ENCODE measurements around the gene CFAP69. TPM values are rescaled to one million over a fixed set of nuclear protein-coding genes. Genes with fewer than 3 reads are reported as not detected.
"Not testable (repeated sequence)": the region's sequence is repeated elsewhere in the genome, so short reads cannot be mapped to it uniquely, and the experiment has no call there.

The CFAP69 gene
- total RNA-seq, 1 experiment from 2014 or later = 2.4 TPM

GRCh38 chr7:90347759-90348158 lies 102.8 kb downstream of the CFAP69 start:
- DNase-seq (ENCODE audit: low spot score) = no peak
- Histone ChIP-seq H3K4me1 (ENCODE audit: insufficient read depth, low read length, poor library complexity, severe bottlenecking) (peaks cover 10% of the 10 kb centered on the region), H3K36me3 (ENCODE audit: insufficient read depth, low read length, poor library complexity, severe bottlenecking) (no peaks in the 10 kb centered on the region), H3K27ac (ENCODE audit: low read depth, low read length, poor library complexity, severe bottlenecking) (no peak overlapping the region), H3K4me3 (ENCODE audit: low read depth, low read length, poor library complexity, severe bottlenecking) (peak overlapping the region; percentile 73), H3K9me3 (ENCODE audit: low read depth, low read length, poor library complexity, severe bottlenecking) (no peaks in the 10 kb centered on the region), H3K27me3 (replicated peaks; ENCODE audit: insufficient read depth, low read depth, low read length, poor library complexity) (no peaks in the 10 kb centered on the region)
- POLR2A ChIA-PET (ENCODE audit: low non-redundant PET) = no interaction called here
- intact Hi-C loops (cut with micrococcal nuclease; ENCODE audit: unreplicated experiment) = loop anchor here (2.0 kb wide), 1 partner anchor 55 kb away; the partner anchor contains the start of gene CLDN12
- CTCF ChIA-PET = no interaction called here
- no TSS peak for BruUV-seq (replicated peaks)
- TF ChIP-seq CTCF (conservative IDR thresholded peaks at IDR 0.05; ENCODE audit: low read depth, low read length) (no peak), EZH2 (IDR thresholded peaks at IDR 0.05; ENCODE audit: borderline replicate concordance, low read depth, low read length, poor library complexity, severe bottlenecking) (no peak)

- CTCF ChIA-PET = no interaction called here
- Histone ChIP-seq H3K4me1 (ENCODE audit: insufficient read depth, low read length, poor library complexity, severe bottlenecking) (peaks cover 10% of the 10 kb centered on the region), H3K27ac (ENCODE audit: low read depth, low read length, poor library complexity, severe bottlenecking) (no peak overlapping the region), H3K4me3 (ENCODE audit: low read depth, low read length, poor library complexity, severe bottlenecking) (no peak overlapping the region), H3K27me3 (replicated peaks; ENCODE audit: insufficient read depth, low read depth, low read length, poor library complexity) (no peaks in the 10 kb centered on the region), H3K9me3 (ENCODE audit: low read depth, low read length, poor library complexity, severe bottlenecking) (no peaks in the 10 kb centered on the region), H3K36me3 (ENCODE audit: insufficient read depth, low read length, poor library complexity, severe bottlenecking) (no peaks in the 10 kb centered on the region)
- DNase-seq (ENCODE audit: low spot score) = no peak
- no TSS peak for BruUV-seq (replicated peaks)
- intact Hi-C loops (cut with micrococcal nuclease; ENCODE audit: unreplicated experiment) = no loop called here
- POLR2A ChIA-PET (ENCODE audit: low non-redundant PET) = no interaction called here
- TF ChIP-seq CTCF (conservative IDR thresholded peaks at IDR 0.05; ENCODE audit: low read depth, low read length) (no peak), EZH2 (IDR thresholded peaks at IDR 0.05; ENCODE audit: borderline replicate concordance, low read depth, low read length, poor library complexity, severe bottlenecking) (no peak)
These were observed 104.3 kb downstream of the CFAP69 start for GRCh38 chr7:90349305-90349704.

- H3K36me3 ChIP-seq (ENCODE audit: insufficient read depth, low read length, poor library complexity, severe bottlenecking); H3K27ac ChIP-seq (ENCODE audit: low read depth, low read length, poor library complexity, severe bottlenecking); CTCF ChIA-PET; intact Hi-C loops (cut with micrococcal nuclease; ENCODE audit: unreplicated experiment); H3K4me3 ChIP-seq (ENCODE audit: low read depth, low read length, poor library complexity, severe bottlenecking); DNase-seq (ENCODE audit: low spot score); POLR2A ChIA-PET (ENCODE audit: low non-redundant PET); H3K4me1 ChIP-seq (ENCODE audit: insufficient read depth, low read length, poor library complexity, severe bottlenecking); H3K27me3 ChIP-seq (replicated peaks; ENCODE audit: insufficient read depth, low read depth, low read length, poor library complexity); BruUV-seq (replicated peaks); H3K9me3 ChIP-seq (ENCODE audit: low read depth, low read length, poor library complexity, severe bottlenecking): not testable (repeated sequence)
These were observed 105.1 kb downstream of the CFAP69 start for GRCh38 chr7:90350032-90350431.

- Histone ChIP-seq H3K27me3 (replicated peaks; ENCODE audit: insufficient read depth, low read depth, low read length, poor library complexity) (no peaks in the 10 kb centered on the region), H3K4me3 (ENCODE audit: low read depth, low read length, poor library complexity, severe bottlenecking) (no peak overlapping the region), H3K27ac (ENCODE audit: low read depth, low read length, poor library complexity, severe bottlenecking) (no peak overlapping the region), H3K36me3 (ENCODE audit: insufficient read depth, low read length, poor library complexity, severe bottlenecking) (peaks cover 8% of the 10 kb centered on the region), H3K4me1 (ENCODE audit: insufficient read depth, low read length, poor library complexity, severe bottlenecking) (peaks cover 6% of the 10 kb centered on the region), H3K9me3 (ENCODE audit: low read depth, low read length, poor library complexity, severe bottlenecking) (no peaks in the 10 kb centered on the region)
- DNase-seq (ENCODE audit: low spot score) = no peak
- intact Hi-C loops (cut with micrococcal nuclease; ENCODE audit: unreplicated experiment) = no loop called here
- BruUV-seq (replicated peaks) = no TSS peak
- ChIA-PET CTCF (no interaction called here), POLR2A (ENCODE audit: low non-redundant PET) (no interaction called here)
- TF ChIP-seq CTCF (conservative IDR thresholded peaks at IDR 0.05; ENCODE audit: low read depth, low read length) (no peak), EZH2 (IDR thresholded peaks at IDR 0.05; ENCODE audit: borderline replicate concordance, low read depth, low read length, poor library complexity, severe bottlenecking) (no peak)
These were observed 107.0 kb downstream of the CFAP69 start for GRCh38 chr7:90351987-90352386.
